D721Med (cell line): ENCODE measurements around the gene KCNA10.

Experiments
- DNase-seq: peaks from one replicate; pipeline ENCODE4 v3.0.0; 2011; ENCODE audit warnings: low spot score; ENCODE audit not compliant: insufficient read length
- FAIRE-seq: peaks from 2 replicates; lab custom pipeline; 2011; peaks lifted over from hg19 to GRCh38; lab: Jason Lieb, UNC
- CTCF ChIP-seq: IDR thresholded peaks from 2 replicates; pipeline ENCODE4 v1.5.1; 2012; ENCODE audit warnings: mild to moderate bottlenecking, control low read depth; ENCODE audit not compliant: insufficient read depth; ENCODE audit errors: missing control alignments

Gene KCNA10

GRCh38 chr1:110519125-110519810 is at the start of gene KCNA10:
Gene KCNA10, minus strand, starts transcription at chr1:110519175. Its CDS starts 388 bp downstream, at chr1:110518787.
- FAIRE-seq: no peak
- no peak for TF ChIP-seq CTCF
- DNase-seq: no peak

GRCh38 chr1:110566836-110567235 is 47.9 kb upstream of the KCNA10 start:
- no peak for FAIRE-seq
- DNase-seq: no peak
- no peak for TF ChIP-seq CTCF

- DNase-seq (no peak), FAIRE-seq (no peak)
- no peak for TF ChIP-seq CTCF
These were observed 46.6 kb upstream of the KCNA10 start for GRCh38 chr1:110565565-110565964.

GRCh38 chr1:110563089-110563488 is 44.1 kb upstream of the KCNA10 start:
- FAIRE-seq (no peak), DNase-seq (no peak)
- no peak for TF ChIP-seq CTCF

- TF ChIP-seq CTCF: no peak
- FAIRE-seq: no peak
- no peak for DNase-seq
These were observed 42.6 kb upstream of the KCNA10 start for GRCh38 chr1:110561596-110561995.

- no peak for TF ChIP-seq CTCF
- DNase-seq (no peak), FAIRE-seq (no peak)
These were observed 40.2 kb upstream of the KCNA10 start for GRCh38 chr1:110559157-110559556.

GRCh38 chr1:110557481-110557880 is 38.5 kb upstream of the KCNA10 start:
- no peak for TF ChIP-seq CTCF
- DNase-seq: no peak
- no peak for FAIRE-seq
